ENCODE data around the gene BCL11A. TPM values are rescaled to one million over a fixed set of nuclear protein-coding genes. Genes with fewer than 3 reads are reported as not detected.
A peak's percentile ranks its signal among the peaks of the same experiment; 100 is the strongest.

The BCL11A gene
- polyA plus RNA-seq, 1 donor from 2014 or later: 189 TPM

DNA sequence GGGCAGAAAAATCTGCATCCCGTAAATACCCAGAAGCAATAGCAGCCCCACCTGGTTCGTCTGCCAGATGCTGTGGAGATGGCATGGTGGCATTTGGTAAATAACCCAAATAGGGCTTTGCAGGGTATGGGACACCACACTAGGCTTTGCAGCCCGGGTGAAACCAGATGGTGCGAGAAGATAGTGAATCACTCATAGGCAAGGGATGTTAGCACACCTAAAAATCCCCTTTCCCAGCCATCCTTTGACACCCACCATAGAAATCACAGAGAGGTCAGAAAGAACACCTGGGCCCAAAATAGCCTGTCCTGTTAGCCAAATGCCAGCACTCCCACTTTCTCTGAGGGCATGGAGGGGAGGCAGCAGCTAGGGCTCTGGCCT is 47.6 kb downstream of the BCL11A start:
- peaks cover 9% of the 10 kb centered on the region for H3K36me3 Mint-ChIP-seq
- peak overlapping the region; percentile 31 to 75 (median 59) for H3K4me3 Mint-ChIP-seq
- H3K4me1 Mint-ChIP-seq: peaks cover 80 to 90% (median 86%) of the 10 kb centered on the region in 3 donors
- H3K27ac Mint-ChIP-seq: peak overlapping the region; percentile 76 to 92 (median 89)
- no peaks in the 10 kb centered on the region for H3K27me3 Mint-ChIP-seq
- H3K9me3 Mint-ChIP-seq: no peaks in the 10 kb centered on the region

DNA sequence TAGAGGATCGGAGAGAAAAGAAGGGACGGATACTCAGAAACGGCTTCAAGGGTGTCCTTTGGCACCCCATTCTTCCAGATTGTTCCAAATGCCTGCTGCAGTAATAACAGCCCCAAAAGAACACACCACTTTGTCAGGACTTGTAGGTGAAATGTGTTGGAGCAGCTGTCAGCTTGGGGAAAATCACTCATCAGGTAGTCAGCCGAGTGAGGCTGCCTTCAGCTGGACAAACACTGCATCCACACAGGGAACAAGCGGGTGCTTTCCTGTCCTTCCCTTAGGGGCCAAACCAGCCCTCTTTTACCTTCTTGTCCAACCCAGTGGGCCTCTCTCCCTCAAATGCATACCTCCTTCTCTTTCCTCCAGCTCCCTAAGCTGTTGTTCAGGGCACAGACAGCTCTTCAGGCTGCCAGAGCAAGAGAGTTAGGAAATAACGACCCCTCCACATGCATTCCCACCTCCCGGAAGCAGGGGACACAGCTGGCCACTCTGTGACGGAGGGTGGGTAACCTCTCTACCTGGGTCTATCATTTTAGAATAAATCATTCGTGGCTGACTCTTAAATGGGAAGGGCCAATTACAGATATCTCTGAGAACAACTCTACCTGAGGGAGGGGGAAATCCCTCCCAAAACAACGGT is 48.1 kb downstream of the BCL11A start:
- Mint-ChIP-seq H3K27me3 (no peaks in the 10 kb centered on the region), H3K4me3 (peak overlapping the region; percentile 31 to 91 (median 70)), H3K27ac (peak overlapping the region; percentile 76 to 92 (median 89)), H3K4me1 (peaks cover 82 to 92% (median 87%) of the 10 kb centered on the region in 3 donors), H3K36me3 (peaks cover 11% of the 10 kb centered on the region), H3K9me3 (no peaks in the 10 kb centered on the region)

DNA sequence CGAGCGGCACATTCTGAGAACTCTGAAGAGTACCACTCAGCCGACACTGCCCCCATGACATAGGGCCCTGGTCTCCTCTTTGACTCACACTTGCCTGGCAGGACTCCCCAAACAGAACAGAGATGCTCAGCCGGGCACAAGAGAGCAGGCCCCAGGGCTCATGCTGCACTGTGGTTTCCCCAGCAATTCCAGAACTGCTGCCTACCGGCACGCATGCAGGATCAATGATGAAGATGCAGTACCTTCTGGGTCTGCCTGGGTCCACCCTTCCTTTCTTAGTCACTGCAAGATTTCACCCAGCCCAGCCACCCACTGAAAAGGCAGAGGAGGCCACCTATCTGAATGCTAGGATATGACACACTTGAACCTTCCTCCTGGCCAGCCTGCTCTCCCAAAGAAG is 49.4 kb downstream of the BCL11A start:
- peaks cover 18% of the 10 kb centered on the region for H3K36me3 Mint-ChIP-seq
- peak overlapping the region; percentile 89 to 92 (median 90) for H3K27ac Mint-ChIP-seq
- no peaks in the 10 kb centered on the region for H3K27me3 Mint-ChIP-seq
- peaks cover 83 to 92% (median 87%) of the 10 kb centered on the region in 3 donors for H3K4me1 Mint-ChIP-seq
- peak overlapping the region; percentile 52 to 91 (median 84) for H3K4me3 Mint-ChIP-seq
- H3K9me3 Mint-ChIP-seq: no peaks in the 10 kb centered on the region

DNA sequence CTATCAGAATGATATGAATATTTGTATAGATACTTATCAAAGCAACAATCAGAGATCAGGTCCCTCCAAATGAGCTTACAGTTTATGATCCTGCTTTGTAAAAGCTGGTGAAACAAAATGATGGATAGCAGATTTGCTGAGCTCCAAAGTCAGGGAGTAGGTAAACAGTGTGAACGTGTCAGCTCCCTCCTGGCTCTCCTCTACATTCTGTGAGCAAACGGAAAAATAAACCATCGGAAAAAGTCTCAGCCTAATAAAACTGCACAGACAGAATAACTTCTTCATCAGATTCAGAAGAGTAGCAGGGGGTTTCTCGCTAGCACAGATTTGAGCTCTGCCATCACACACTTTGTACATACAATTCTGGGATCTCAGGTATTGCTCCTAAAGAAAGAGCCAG is 51.3 kb downstream of the BCL11A start:
- Mint-ChIP-seq H3K36me3 (peaks cover 18% of the 10 kb centered on the region), H3K27me3 (no peaks in the 10 kb centered on the region), H3K4me3 (peak overlapping the region in 3 of 4 donors; percentile 44 to 82 (median 52)), H3K27ac (peak overlapping the region; percentile 90 to 95 (median 91)), H3K9me3 (no peaks in the 10 kb centered on the region), H3K4me1 (peaks cover 85 to 92% (median 86%) of the 10 kb centered on the region in 3 donors)

DNA sequence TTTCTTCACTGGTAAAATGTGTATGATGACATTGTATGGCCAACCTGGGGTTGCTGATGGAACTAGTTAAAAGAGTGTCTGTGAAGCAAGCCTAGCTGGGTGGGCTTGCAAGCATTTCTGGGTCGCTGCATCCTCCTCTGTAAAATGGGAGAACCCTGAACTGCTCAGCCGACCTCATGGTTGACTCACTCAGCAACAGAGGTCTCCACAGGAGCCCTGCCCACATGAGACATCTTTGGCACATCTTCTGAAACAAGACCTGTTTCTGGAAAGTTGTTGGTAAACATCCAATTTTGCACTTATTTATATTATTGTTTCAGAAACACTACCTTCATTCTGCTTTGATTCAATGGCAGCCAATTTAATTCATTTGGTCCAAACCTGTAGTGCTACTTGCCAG is 52.6 kb downstream of the BCL11A start:
- peak overlapping the region in 3 of 4 donors; percentile 66 to 90 (median 85) for H3K4me3 Mint-ChIP-seq
- no peaks in the 10 kb centered on the region for H3K9me3 Mint-ChIP-seq
- no peaks in the 10 kb centered on the region for H3K27me3 Mint-ChIP-seq
- peaks cover 18% of the 10 kb centered on the region for H3K36me3 Mint-ChIP-seq
- peak overlapping the region; percentile 90 to 95 (median 91) for H3K27ac Mint-ChIP-seq
- H3K4me1 Mint-ChIP-seq: peaks cover 83 to 92% (median 86%) of the 10 kb centered on the region in 3 donors

DNA sequence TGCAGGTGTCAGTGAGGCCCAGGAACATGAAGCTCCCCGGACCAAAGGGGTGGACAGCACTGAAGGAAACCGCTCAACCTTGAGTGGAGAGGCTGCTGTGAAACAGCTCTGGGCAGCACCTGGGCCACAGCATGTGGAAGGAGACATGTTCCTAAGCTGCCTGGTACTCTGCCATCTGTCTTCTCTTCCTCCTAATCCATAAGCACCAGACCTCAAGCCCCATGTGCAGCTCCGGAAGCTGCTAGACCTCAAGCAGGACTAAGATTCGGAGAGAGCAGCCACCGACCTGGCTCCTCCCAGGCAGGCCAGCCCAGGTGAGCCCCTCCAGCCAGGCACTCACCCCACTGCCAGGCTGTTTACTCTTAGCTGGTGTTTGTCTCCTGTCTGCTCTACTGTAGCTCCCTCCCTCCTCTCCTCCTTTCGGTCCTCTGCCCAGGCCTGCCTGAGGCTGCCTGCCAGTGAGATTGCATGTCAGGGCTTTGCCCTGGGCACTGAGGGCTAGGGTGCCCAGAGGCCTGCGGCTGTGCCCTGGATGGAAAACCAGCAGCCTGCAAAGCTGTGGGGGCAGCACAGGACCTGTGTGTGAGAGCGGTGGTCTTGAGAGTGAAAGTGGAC is 53.7 kb downstream of the BCL11A start:
- peaks cover 81 to 90% (median 84%) of the 10 kb centered on the region in 3 donors for H3K4me1 Mint-ChIP-seq
- no peaks in the 10 kb centered on the region for H3K9me3 Mint-ChIP-seq
- peaks cover 18% of the 10 kb centered on the region for H3K36me3 Mint-ChIP-seq
- H3K4me3 Mint-ChIP-seq: peak overlapping the region; percentile 10 to 74 (median 69)
- no peaks in the 10 kb centered on the region for H3K27me3 Mint-ChIP-seq
- peak overlapping the region; percentile 90 to 95 (median 91) for H3K27ac Mint-ChIP-seq

DNA sequence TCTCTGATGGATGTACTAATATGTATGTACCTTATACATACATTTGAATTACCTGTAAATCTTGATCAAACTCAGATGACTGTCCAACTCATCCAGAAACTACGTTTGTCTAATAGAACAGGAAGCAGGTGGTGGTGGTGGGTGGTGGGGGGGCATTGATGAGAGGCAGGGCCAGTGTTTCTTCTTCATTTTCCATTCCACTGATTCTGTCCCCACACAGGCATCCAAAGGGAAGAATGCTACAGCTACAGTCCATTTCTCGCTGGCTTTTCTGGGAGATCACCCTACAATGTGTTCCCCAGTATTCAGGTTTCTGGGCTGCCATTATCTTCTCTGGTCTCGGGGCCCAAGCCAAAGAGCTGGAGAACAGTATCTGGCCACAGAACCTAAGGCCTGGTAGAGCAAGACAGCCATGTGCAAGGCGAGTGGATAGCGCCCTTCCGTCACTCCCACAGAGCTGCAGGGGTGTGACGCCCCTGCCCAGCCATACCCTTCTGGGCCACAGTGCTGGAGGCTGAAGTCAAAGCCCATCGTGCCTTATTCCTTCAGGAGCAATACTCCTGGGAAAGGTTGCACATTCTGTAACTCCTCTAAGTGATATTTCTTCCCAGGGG is 54.5 kb downstream of the BCL11A start:
- peaks cover 76 to 89% (median 78%) of the 10 kb centered on the region in 3 donors for H3K4me1 Mint-ChIP-seq
- peaks cover 18% of the 10 kb centered on the region for H3K36me3 Mint-ChIP-seq
- peak overlapping the region in 3 of 4 donors; percentile 66 to 74 (median 72) for H3K4me3 Mint-ChIP-seq
- no peaks in the 10 kb centered on the region for H3K9me3 Mint-ChIP-seq
- H3K27me3 Mint-ChIP-seq: no peaks in the 10 kb centered on the region
- H3K27ac Mint-ChIP-seq: peak overlapping the region; percentile 90 to 95 (median 91)

DNA sequence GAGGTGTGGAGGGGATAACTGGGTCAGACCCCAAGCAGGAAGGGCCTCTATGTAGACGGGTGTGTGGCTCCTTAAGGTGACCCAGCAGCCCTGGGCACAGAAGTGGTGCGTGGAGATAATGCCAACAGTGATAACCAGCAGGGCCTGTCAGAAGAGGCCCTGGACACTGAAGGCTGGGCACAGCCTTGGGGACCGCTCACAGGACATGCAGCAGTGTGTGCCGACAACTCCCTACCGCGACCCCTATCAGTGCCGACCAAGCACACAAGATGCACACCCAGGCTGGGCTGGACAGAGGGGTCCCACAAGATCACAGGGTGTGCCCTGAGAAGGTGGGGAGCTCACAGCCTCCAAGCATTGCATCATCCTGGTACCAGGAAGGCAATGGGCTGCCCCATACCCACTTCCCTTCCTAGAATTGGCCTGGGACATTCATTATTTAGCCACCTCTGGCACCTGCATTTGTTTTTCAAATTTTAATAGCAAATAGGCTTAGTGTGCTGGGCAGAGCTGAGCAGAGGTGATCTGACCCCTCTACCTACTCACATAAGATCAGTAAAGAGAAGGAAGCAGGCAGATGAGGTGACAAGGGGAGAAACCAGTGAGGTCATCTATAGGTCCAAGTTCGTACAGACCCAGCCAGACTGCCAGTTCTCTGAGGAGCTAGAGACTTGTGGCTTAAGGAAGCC is 55.2 kb downstream of the BCL11A start:
- peaks cover 18% of the 10 kb centered on the region for H3K36me3 Mint-ChIP-seq
- H3K4me1 Mint-ChIP-seq: peaks cover 77 to 90% (median 79%) of the 10 kb centered on the region in 3 donors
- H3K27me3 Mint-ChIP-seq: no peaks in the 10 kb centered on the region
- H3K27ac Mint-ChIP-seq: peak overlapping the region; percentile 90 to 95 (median 91)
- peak overlapping the region in 3 of 4 donors; percentile 66 to 74 (median 72) for H3K4me3 Mint-ChIP-seq
- no peaks in the 10 kb centered on the region for H3K9me3 Mint-ChIP-seq

DNA sequence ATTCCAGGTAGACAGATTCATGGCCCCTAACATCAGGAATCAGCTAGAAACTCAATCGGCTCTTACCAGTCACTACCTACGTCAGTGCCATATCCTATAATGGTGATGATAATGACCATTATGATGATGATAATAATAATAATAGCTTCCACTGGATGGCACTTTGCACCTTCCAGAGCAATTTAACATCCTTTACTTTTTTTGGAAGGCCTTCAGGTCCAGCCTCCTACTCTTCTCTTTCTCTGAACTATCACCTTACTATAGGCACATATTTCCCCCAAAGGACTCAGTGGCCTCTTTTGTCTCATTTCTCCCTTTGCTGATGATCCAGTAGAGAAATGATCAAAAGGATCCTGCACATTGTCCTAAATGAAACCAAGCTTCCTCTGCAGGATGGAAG is 56.0 kb downstream of the BCL11A start:
- peak overlapping the region; percentile 90 to 95 (median 91) for H3K27ac Mint-ChIP-seq
- H3K27me3 Mint-ChIP-seq: no peaks in the 10 kb centered on the region
- H3K9me3 Mint-ChIP-seq: no peaks in the 10 kb centered on the region
- H3K4me1 Mint-ChIP-seq: peaks cover 78 to 90% (median 82%) of the 10 kb centered on the region in 3 donors
- peak overlapping the region in 2 of 4 donors; percentile 5 to 18 for H3K4me3 Mint-ChIP-seq
- peaks cover 17% of the 10 kb centered on the region for H3K36me3 Mint-ChIP-seq

DNA sequence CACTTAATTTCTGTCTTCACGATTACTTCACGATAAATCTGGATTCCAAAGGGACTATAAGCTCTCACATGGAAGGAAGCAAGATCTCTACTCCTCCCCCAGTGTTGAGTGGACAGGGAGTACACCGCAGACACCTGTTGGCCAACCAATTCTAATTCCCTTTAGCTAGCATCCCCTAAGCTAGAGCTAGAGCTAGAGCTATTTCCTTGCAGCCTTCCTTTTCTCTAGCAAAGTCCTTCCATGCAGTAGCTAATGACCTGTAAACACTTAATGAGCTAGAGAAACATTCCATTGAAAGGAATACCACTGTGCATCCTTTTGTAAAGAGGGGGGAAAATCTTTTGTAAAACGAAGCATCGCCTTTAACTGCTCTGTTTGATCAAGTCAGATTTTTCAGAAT is 56.5 kb downstream of the BCL11A start:
- Mint-ChIP-seq H3K27me3 (no peaks in the 10 kb centered on the region), H3K4me1 (peaks cover 77 to 90% (median 80%) of the 10 kb centered on the region in 3 donors), H3K27ac (peak overlapping the region; percentile 90 to 95 (median 91)), H3K4me3 (peak overlapping the region in 2 of 4 donors; percentile 18 to 40), H3K9me3 (no peaks in the 10 kb centered on the region), H3K36me3 (peaks cover 14% of the 10 kb centered on the region)

DNA sequence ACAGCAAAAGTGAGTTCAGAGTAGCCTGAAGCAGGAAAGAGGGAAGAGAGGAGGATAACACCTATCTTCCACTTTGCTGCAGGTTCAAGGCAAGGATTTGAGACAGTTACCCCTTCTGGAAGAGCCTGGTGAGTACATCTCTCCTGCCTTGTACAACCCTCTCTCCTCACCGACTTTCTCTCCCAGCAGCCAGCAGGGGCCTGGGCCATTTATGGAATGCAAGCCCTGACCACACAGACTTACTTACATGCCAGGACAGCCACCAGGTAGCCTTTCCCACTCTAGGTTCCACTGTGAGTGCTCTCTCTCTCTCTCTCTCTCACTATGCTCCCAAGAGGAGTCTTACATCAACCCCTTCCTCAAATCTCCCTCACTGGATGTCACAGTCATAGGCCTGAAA is 57.0 kb downstream of the BCL11A start:
- Mint-ChIP-seq H3K36me3 (peaks cover 16% of the 10 kb centered on the region), H3K4me3 (peak overlapping the region in 1 of 4 donors; percentile 18), H3K27ac (peak overlapping the region; percentile 90 to 95 (median 91)), H3K27me3 (no peaks in the 10 kb centered on the region), H3K9me3 (no peaks in the 10 kb centered on the region), H3K4me1 (peaks cover 80 to 92% (median 81%) of the 10 kb centered on the region in 3 donors)

DNA sequence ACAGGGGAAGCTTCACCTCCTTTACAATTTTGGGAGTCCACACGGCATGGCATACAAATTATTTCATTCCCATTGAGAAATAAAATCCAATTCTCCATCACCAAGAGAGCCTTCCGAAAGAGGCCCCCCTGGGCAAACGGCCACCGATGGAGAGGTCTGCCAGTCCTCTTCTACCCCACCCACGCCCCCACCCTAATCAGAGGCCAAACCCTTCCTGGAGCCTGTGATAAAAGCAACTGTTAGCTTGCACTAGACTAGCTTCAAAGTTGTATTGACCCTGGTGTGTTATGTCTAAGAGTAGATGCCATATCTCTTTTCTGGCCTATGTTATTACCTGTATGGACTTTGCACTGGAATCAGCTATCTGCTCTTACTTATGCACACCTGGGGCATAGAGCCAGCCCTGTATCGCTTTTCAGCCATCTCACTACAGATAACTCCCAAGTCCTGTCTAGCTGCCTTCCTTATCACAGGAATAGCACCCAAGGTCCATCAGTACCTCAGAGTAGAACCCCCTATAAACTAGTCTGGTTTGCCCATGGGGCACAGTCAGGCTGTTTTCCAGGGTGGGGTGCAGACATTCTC is 58.3 kb downstream of the BCL11A start:
- Mint-ChIP-seq H3K27me3 (no peaks in the 10 kb centered on the region), H3K36me3 (peaks cover 8% of the 10 kb centered on the region), H3K4me3 (peak overlapping the region in 3 of 4 donors; percentile 34 to 56 (median 41)), H3K27ac (peak overlapping the region; percentile 90 to 91 (median 90)), H3K9me3 (no peaks in the 10 kb centered on the region), H3K4me1 (peaks cover 79 to 90% (median 79%) of the 10 kb centered on the region in 3 donors)

DNA sequence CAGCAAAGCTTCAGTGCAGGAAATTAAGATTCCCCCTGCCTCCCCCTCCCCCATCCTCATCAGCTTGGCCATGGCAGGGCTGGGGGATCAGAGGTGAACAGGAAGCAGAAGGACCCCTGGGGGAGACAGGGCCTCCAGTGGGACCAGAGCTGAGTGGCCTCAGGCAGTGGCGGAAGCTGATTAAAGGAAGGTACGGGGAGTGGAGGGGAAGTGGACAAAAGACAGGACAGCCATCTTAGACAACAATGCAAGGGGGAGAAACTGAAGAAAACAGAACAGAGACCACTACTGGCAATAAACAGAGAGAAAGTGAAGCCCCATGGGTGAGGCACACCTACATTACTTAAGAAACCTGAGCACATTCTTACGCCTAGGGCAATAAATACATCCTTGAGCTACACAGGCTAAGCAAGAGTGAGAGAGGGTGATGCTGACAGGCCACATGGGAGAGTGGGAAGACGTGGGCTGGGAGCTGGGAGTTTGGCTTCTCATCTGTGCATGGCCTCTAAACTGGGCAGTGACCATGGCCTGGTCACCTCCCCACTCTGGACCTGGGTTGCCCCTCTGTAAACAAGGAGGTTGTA is 59.6 kb downstream of the BCL11A start:
- Mint-ChIP-seq H3K4me3 (peak overlapping the region in 2 of 4 donors; percentile 78 to 83), H3K9me3 (no peaks in the 10 kb centered on the region), H3K27me3 (no peaks in the 10 kb centered on the region), H3K4me1 (peaks cover 77 to 90% (median 78%) of the 10 kb centered on the region in 3 donors), H3K27ac (peak overlapping the region; percentile 90 to 93 (median 92)), H3K36me3 (peaks cover 2% of the 10 kb centered on the region)

DNA sequence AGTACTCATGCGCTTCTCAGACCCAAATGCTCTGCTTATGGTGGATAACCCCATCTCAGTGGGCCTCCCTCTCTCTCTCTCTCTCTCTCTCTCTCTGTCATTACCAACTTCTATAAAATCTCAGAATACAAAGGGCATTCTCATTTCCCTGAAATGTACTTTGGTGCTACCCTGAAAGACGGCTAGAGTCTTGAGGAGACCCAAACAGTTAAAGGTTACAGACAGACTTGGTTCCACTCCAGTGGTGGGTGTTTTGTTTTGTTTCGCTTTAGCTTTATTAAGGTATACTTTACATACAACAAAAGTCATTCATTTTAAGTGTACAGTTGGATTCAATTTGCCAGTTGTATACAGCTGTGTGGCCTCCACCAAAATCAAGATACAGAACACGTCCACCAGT is 60.9 kb downstream of the BCL11A start:
- Mint-ChIP-seq H3K4me3 (peak overlapping the region in 3 of 4 donors; percentile 51 to 83 (median 69)), H3K4me1 (peaks cover 77 to 87% (median 78%) of the 10 kb centered on the region in 3 donors), H3K36me3 (peaks cover 4% of the 10 kb centered on the region), H3K27ac (peak overlapping the region; percentile 92 to 98 (median 93)), H3K27me3 (no peaks in the 10 kb centered on the region), H3K9me3 (no peaks in the 10 kb centered on the region)
